Activated CD4-positive, alpha-beta T cell treated with anti-CD3 and anti-CD28 coated beads for 24 hours (primary cell): ENCODE results near the gene HSD17B7.

ENCODE experiments used
- DNase-seq, 2 donors: peaks; one replicate each; pipeline ENCODE4 v3.0.0-alpha.2; 2020; ENCODE audit warnings: low read depth in 2 of 2

HSD17B7 gene

DNA sequence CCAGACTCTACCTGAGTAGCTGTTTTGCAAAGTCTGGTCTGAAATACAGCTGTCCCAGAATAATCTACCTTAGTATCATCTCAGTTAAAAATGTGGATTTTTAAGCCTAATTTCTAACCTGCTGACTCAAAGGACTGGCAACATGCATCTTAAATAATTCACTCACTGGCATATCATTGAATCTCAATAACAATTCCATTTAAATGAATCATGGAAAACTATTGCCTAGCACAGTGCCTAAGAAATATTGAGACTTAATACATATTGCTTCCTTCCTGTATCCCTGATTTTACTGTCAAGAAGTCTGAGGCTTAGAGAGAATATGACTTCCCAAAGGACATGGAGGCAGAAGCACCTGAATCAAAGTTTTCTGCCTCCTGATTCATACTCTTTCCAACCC is 67.3 kb downstream of the HSD17B7 start:
- DNase-seq, result no peak

DNA sequence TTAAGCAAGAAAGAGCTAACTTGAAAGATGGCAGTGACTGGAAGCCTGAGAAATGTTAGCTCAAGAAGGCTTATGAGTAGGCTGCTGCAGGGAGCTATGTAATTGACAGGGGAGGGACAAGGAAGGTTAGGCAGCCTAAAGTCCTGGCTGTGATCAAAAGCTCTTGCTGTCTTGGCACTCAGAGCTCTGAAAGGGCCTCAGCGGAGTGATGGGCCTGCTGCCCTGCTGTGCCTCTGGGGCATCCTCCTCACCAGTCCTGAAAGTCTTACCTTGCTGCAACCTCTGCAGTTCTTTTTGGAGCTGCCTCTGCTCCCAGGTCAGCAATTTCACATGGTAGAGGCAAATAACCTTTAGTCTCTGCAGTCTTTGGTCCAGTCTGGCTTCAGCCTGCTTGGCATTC is 68.7 kb downstream of the HSD17B7 start:
- no peak for DNase-seq

DNA sequence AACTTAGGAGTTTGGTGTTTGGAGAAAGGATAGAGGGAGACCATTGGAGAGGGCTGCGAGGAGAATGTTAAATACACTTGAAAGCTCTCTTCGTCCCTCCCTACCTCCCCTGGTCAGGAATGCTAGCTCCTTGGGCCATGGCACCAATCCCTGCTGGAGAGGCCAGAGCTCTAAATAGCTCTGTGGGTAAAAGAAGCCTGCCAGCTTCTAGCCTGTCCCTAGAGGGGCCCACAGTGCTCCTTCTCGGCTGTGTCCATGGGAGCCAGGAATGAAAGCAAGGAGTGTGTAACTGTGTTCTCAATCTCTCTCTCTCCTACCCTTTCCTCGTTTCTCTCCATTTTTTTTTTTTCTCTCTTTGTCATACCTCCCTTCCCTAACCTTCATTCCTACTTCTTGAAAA is 70.6 kb downstream of the HSD17B7 start, which contains the start of gene CCDC190:
Gene CCDC190 (minus strand): TSS at position 75 of the 400 bp plus-strand sequence. CDS start 1,529 bp downstream, outside the sequence.
- DNase-seq, result no peak

DNA sequence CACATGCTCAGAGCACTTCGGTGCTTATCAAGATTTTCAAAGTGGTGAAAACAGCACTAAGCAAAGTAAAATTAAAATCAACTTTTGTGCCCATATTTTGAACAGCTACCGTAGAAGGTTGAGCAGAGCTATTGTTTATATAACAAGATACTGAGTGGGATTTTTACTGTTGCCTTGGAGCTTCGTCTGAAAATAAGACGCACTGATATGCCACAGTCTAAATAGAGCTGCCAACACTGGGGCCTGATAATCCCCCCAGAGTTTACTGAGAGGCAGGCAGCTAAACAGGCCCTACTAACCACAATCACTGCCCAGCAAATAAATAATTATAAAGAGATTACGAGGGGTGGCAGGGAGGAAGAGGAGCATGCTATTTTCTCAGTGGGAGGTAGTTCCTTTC is 71.1 kb downstream of the HSD17B7 start:
- DNase-seq, result no peak
